H1 (cell line): ENCODE measurements around the gene KNDC1. TPM values are rescaled to one million over a fixed set of nuclear protein-coding genes. Genes with fewer than 3 reads are reported as not detected.

Source experiments
- CTCF ChIA-PET: fragments of 300-600 bp; sonication (Branson Sonifier 250); formaldehyde crosslinking; loops from one replicate; lab custom pipeline; 2021; ENCODE audit not compliant: partially characterized antibody; lab: Charles Lee
- POLR2A ChIA-PET: fragments of 300-600 bp; sonication (Branson Sonifier 250); formaldehyde crosslinking; loops from one replicate; lab custom pipeline; 2021; ENCODE audit warnings: inconsistent platforms; ENCODE audit not compliant: partially characterized antibody; lab: Charles Lee
- DNase-seq, 2 experiments: peaks; one replicate each; pipeline versions ENCODE4 v3.0.0 to v3.0.0-alpha.2; 2010 to 2022; ENCODE audit warnings: low spot score in 2 of 2, low read depth in 1 of 2, mixed read lengths in 1 of 2
- FAIRE-seq: peaks from 2 replicates; lab custom pipeline; 2011; peaks lifted over from hg19 to GRCh38; lab: Jason Lieb, UNC
- H2AFZ ChIP-seq: 2 replicates; pipeline ENCODE4 v1.8.1; 2012; ENCODE audit warnings: low read length, inconsistent platforms
- H2AK5ac ChIP-seq: 2 replicates; pipeline ENCODE4 v1.6.1; 2013; ENCODE audit warnings: low read depth, low read length
- H2BK120ac ChIP-seq: replicated peaks from 2 replicates; pipeline ENCODE3; 2013; ENCODE audit warnings: low read depth, low read length, inconsistent platforms
- H2BK12ac ChIP-seq: 2 replicates; pipeline ENCODE4 v1.6.1; 2013; ENCODE audit warnings: low read depth, low read length
- H2BK15ac ChIP-seq: 2 replicates; pipeline ENCODE4 v1.6.1; 2013; ENCODE audit warnings: low read length
- H2BK20ac ChIP-seq: 2 replicates; pipeline ENCODE4 v1.6.1; 2013; ENCODE audit warnings: low read length
- H2BK5ac ChIP-seq: 2 replicates; pipeline ENCODE4 v1.6.1; 2013; ENCODE audit warnings: low read depth, low read length
- H3K14ac ChIP-seq: 2 replicates; pipeline ENCODE4 v1.6.1; 2013; ENCODE audit warnings: inconsistent platforms; ENCODE audit not compliant: insufficient read length
- H3K18ac ChIP-seq: 2 replicates; pipeline ENCODE4 v1.6.1; 2013; ENCODE audit warnings: low read length; ENCODE audit errors: extremely low read depth
- H3K23ac ChIP-seq: 2 replicates; pipeline ENCODE4 v1.6.1; 2013; ENCODE audit warnings: inconsistent platforms; ENCODE audit not compliant: insufficient read length
- H3K23me2 ChIP-seq: 2 replicates; pipeline ENCODE4 v1.6.1; 2013; ENCODE audit warnings: low read depth, low read length
- H3K27ac ChIP-seq: 2 replicates; pipeline ENCODE4 v1.6.1; 2011; ENCODE audit warnings: low read depth, low read length, inconsistent platforms
- H3K27me3 ChIP-seq, 4 experiments: replicated peaks in 1 of 4; 1 replicate in 1 of 4; 2 replicates in 3 of 4; pipeline versions ENCODE4 v1.6.1 to v1.8.1; 2011 to 2013; ENCODE audit warnings: low read length in 3 of 4, mild to moderate bottlenecking in 3 of 4, inconsistent platforms in 2 of 4, mixed read lengths in 2 of 4, moderate library complexity in 1 of 4; ENCODE audit not compliant: control insufficient read depth in 3 of 4, insufficient read depth in 3 of 4; ENCODE audit errors: extremely low read depth in 1 of 4
- H3K36me3 ChIP-seq, 4 experiments: 2 replicates each; pipeline versions ENCODE4 v1.6.1 to v1.8.1; 2011 to 2013; ENCODE audit warnings: mild to moderate bottlenecking in 4 of 4, low read length in 3 of 4, moderate library complexity in 2 of 4, control low read depth in 1 of 4, inconsistent platforms in 1 of 4; ENCODE audit not compliant: insufficient read depth in 4 of 4, control insufficient read depth in 2 of 4
- H3K4ac ChIP-seq: replicated peaks from 2 replicates; pipeline ENCODE3; 2013; ENCODE audit warnings: low read length, low read depth, mixed read lengths, inconsistent platforms; ENCODE audit not compliant: insufficient read length
- H3K4me1 ChIP-seq, 4 experiments: replicated peaks in 1 of 4; 1 replicate in 1 of 4; 2 replicates in 3 of 4; pipeline versions ENCODE4 v1.6.1 to v1.8.1; 2011 to 2013; ENCODE audit warnings: low read length in 3 of 4, inconsistent platforms in 2 of 4, mixed read lengths in 1 of 4; ENCODE audit not compliant: insufficient read depth in 4 of 4, control insufficient read depth in 3 of 4
- H3K4me2 ChIP-seq, 2 experiments: 2 replicates each; pipeline versions ENCODE4 v1.6.1 to v1.8.1; 2011 to 2013; ENCODE audit warnings: low read depth in 2 of 2, low read length in 2 of 2, control low read depth in 1 of 2, inconsistent platforms in 1 of 2, mild to moderate bottlenecking in 1 of 2; ENCODE audit not compliant: insufficient read depth in 1 of 2
- H3K4me3 ChIP-seq, 4 experiments: fragments of 200-600, 300-600 bp in 1 of 4; sonication (generic), shearing (Covaris generic), sonication (Bioruptor Twin) in 1 of 4; 2 replicates each; pipeline versions ENCODE4 v1.5.1 to v1.8.1; 2011 to 2016; ENCODE audit warnings: low read length in 4 of 4, low read depth in 3 of 4, control low read depth in 2 of 4, inconsistent platforms in 2 of 4, mild to moderate bottlenecking in 2 of 4, mixed read lengths in 1 of 4, moderate library complexity in 1 of 4; ENCODE audit not compliant: insufficient read depth in 2 of 4; ENCODE audit errors: extremely low read depth in 1 of 4
- H3K56ac ChIP-seq: replicated peaks from 2 replicates; pipeline ENCODE3; 2013; ENCODE audit warnings: low read depth, mild to moderate bottlenecking, mixed read lengths, low read length, inconsistent platforms; ENCODE audit not compliant: insufficient read length
- H3K79me1 ChIP-seq: 2 replicates; pipeline ENCODE4 v1.6.1; 2013; ENCODE audit warnings: low read depth, low read length, control low read depth
- H3K79me2 ChIP-seq, 2 experiments: 2 replicates each; pipeline versions ENCODE4 v1.6.1 to v1.8.1; 2012 to 2013; ENCODE audit warnings: low read length in 2 of 2, mild to moderate bottlenecking in 2 of 2, inconsistent platforms in 1 of 2; ENCODE audit not compliant: insufficient read depth in 2 of 2, control insufficient read depth in 1 of 2
- H3K9ac ChIP-seq, 4 experiments: replicated peaks in 1 of 4; 1 replicate in 1 of 4; 2 replicates in 3 of 4; pipeline versions ENCODE4 v1.6.1 to v1.8.1; 2011 to 2013; ENCODE audit warnings: low read depth in 3 of 4, low read length in 3 of 4, control low read depth in 2 of 4, mild to moderate bottlenecking in 2 of 4, moderate library complexity in 2 of 4, inconsistent platforms in 1 of 4; ENCODE audit errors: extremely low read depth in 1 of 4
- H3K9me3 ChIP-seq, 2 experiments: 2 replicates each; pipeline versions ENCODE4 v1.6.1 to v1.8.1; 2012 to 2013; ENCODE audit warnings: mild to moderate bottlenecking in 2 of 2, moderate library complexity in 2 of 2, control low read depth in 1 of 2, inconsistent platforms in 1 of 2, low read depth in 1 of 2, low read length in 1 of 2, mixed read lengths in 1 of 2; ENCODE audit not compliant: insufficient read depth in 2 of 2
- H4K20me1 ChIP-seq, 2 experiments: replicated peaks in 1 of 2; 2 replicates each; pipeline versions ENCODE3 to v1.8.1; 2011 to 2013; ENCODE audit warnings: inconsistent platforms in 2 of 2, low read length in 2 of 2, mild to moderate bottlenecking in 1 of 2; ENCODE audit not compliant: insufficient read depth in 2 of 2, control insufficient read depth in 1 of 2
- H4K5ac ChIP-seq: 2 replicates; pipeline ENCODE4 v1.6.1; 2013; ENCODE audit warnings: low read length, low read depth, mixed read lengths, inconsistent platforms; ENCODE audit not compliant: insufficient read length
- H4K8ac ChIP-seq: 2 replicates; pipeline ENCODE4 v1.8.0; 2013; ENCODE audit warnings: mild to moderate bottlenecking, moderate library complexity, low read length, inconsistent platforms; ENCODE audit not compliant: insufficient read depth; ENCODE audit errors: extremely low read depth
- H4K91ac ChIP-seq: replicated peaks from 2 replicates; pipeline ENCODE3; 2013; ENCODE audit warnings: low read length, mixed read lengths, inconsistent platforms; ENCODE audit not compliant: insufficient read length
- BACH1 ChIP-seq: IDR thresholded peaks from 2 replicates; pipeline ENCODE4 v1.6.1; 2012; ENCODE audit warnings: low read length, improper control_type of control experiment
- BCL11A ChIP-seq, 2 experiments: IDR thresholded peaks; one replicate each; pipeline ENCODE4 v1.6.1; 2011; ENCODE audit warnings: low read depth in 2 of 2, low read length in 2 of 2, mild to moderate bottlenecking in 2 of 2
- GABPA ChIP-seq: IDR thresholded peaks from 2 replicates; pipeline ENCODE4 v1.6.1; 2011; ENCODE audit warnings: mild to moderate bottlenecking, low read length, moderate library complexity, borderline replicate concordance; ENCODE audit not compliant: insufficient read depth
- JUND ChIP-seq: IDR thresholded peaks from 2 replicates; pipeline ENCODE4 v1.6.1; 2011; ENCODE audit warnings: mild to moderate bottlenecking, improper control_type of control experiment, low read length
- MAFK ChIP-seq: IDR thresholded peaks from 2 replicates; pipeline ENCODE4 v1.6.1; 2012; ENCODE audit warnings: low read depth, mild to moderate bottlenecking, improper control_type of control experiment, low read length
- NRF1 ChIP-seq: IDR thresholded peaks from 2 replicates; pipeline ENCODE4 v1.6.1; 2011; ENCODE audit warnings: mild to moderate bottlenecking, low read depth, low read length, improper control_type of control experiment
- PHF8 ChIP-seq: fragments of 200-600 bp; sonication (generic); conservative IDR thresholded peaks from 2 replicates; pipeline ENCODE4 v1.7.1; 2012; ENCODE audit warnings: low read depth, mild to moderate bottlenecking, inconsistent platforms, low read length, moderate library complexity
- SIN3A ChIP-seq, 2 experiments: IDR thresholded peaks in 1 of 2; conservative IDR thresholded peaks in 1 of 2; 2 replicates each; pipeline ENCODE4 v1.6.1; 2011 to 2012; ENCODE audit warnings: low read length in 2 of 2, improper control_type of control experiment in 1 of 2, low read depth in 1 of 2, mild to moderate bottlenecking in 1 of 2
- SIRT6 ChIP-seq: IDR thresholded peaks from one replicate; pipeline ENCODE4 v1.7.1; 2012; ENCODE audit warnings: low read length, inconsistent platforms
- WGBS, 2 experiments: shearing (Covaris generic) in 1 of 2; methylation state at CpG; one replicate each; pipeline versions ENCODE4 v1.1.6 to v1.1.7; 2013 to 2015; ENCODE audit warnings: low lambda C conversion rate in 2 of 2, mixed read lengths in 2 of 2, inconsistent platforms in 1 of 2, low coverage in 1 of 2, missing lambda C conversion rate in 1 of 2; ENCODE audit not compliant: insufficient replicate concordance in 2 of 2, insufficient coverage in 1 of 2, insufficient read length in 1 of 2; ENCODE audit errors: extremely low coverage in 1 of 2, missing lambda C conversion rate in 1 of 2; 5-methylcytosine and 5-hydroxymethylcytosine counted together
- polyA plus RNA-seq, 7 experiments: library from polyadenylated mRNA; depleted of rRNA in 3 of 7; stranded (reverse) in 5 of 7; unstranded in 2 of 7; fragments of >200 nt in 5 of 7; fragments of 200-250 nt in 2 of 7; gene quantifications; 1 replicate in 5 of 7; 2 replicates in 1 of 7; 4 replicates in 1 of 7; pipeline versions ENCODE4 v1.2.1 to v1.2.3, GENCODE V29; 2011 to 2013; ENCODE audit warnings: missing spikeins in 2 of 7, mixed read lengths in 2 of 7
- total RNA-seq: library from RNA; stranded (reverse); fragmentation: NEBNext Ultra II Directional; extraction: Animal tissue kit (Norgen Biotek cat#: 25700); gene quantifications from 2 replicates; pipeline ENCODE4 v1.2.1, GENCODE V29; 2021

Gene KNDC1
- total and polyA plus RNA-seq, 2 of the 8 experiments (the other 6 are each of a cell fraction or from before 2014, with no cell fraction given): 7.5 to 16.7 TPM

DNA sequence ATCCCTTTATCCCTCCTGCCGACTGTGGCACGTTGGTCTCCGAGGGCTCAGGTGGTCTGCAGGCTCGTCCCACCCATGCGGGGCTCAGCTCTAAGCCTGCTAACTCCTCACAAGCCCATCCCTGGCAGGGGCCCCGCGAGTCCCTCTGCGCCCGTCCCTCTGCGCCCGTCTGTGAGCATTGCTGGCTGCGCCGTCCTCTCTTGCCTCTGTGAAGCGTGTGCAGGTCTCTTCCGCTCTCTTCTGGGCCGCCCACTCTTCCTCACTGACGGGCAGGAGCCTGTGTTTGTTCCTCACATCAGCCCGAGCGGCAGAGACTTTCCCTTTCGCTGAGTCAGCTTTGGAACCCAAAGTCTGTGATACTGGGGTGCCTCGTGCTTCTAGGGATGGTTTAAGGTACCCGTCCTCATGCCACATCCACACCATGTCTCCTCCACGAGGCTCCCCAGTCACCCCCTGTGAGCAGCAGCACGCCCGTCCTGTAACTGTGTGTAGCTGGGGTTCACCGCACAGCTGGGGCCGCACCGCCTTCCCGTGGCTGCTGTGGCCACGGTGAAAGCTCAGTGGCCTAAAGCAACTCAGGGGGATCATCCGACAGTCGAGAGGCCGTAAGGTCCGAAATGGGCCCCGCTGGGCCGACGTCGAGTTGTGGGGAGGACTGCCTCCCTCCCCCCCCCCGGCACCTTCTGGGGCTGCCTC is 36.8 kb upstream of the KNDC1 start:
- Histone ChIP-seq H3K23me2 (peaks cover 7% of the 10 kb centered on the region; the same call in 1 of the 2 replicates), H3K4me2 (no peak overlapping the region), H3K4me3 (no peak overlapping the region), H3K9me3 (peaks cover 9 to 11% of the 10 kb centered on the region in 2 experiments; a peak in 3 of 4 replicates), H3K79me1 (no peaks in the 10 kb centered on the region), H4K91ac (no peak overlapping the region), H2BK5ac (no peak overlapping the region), H3K56ac (no peak overlapping the region), H3K27ac (no peak overlapping the region), H2BK15ac (no peak overlapping the region), H3K27me3 (no peaks in the 10 kb centered on the region; a peak in 1 of 7 replicates), H3K14ac (no peak overlapping the region), H3K9ac (no peak overlapping the region), H2BK12ac (no peak overlapping the region), H2AFZ (no peak overlapping the region), H4K20me1 (peaks cover 0 to 5% of the 10 kb centered on the region in 2 experiments), H3K4me1 (peaks cover 0 to 3% (median 0%) of the 10 kb centered on the region in 4 experiments; a peak in 1 of 7 replicates), H3K36me3 (peaks cover 0 to 2% (median 0%) of the 10 kb centered on the region in 4 experiments; a peak in 1 of 8 replicates), H3K4ac (no peak overlapping the region), H2AK5ac (no peak overlapping the region), H2BK120ac (no peak overlapping the region), H3K18ac (no peak overlapping the region), H3K23ac (no peak overlapping the region), H2BK20ac (no peak overlapping the region), H4K8ac (peak overlapping the region; percentile 25; the same call in 1 of the 2 replicates), H4K5ac (no peak overlapping the region), H3K79me2 (no peaks in the 10 kb centered on the region)
- 92% methylated on average over 39 of the region's 39 CpGs; no CpG with 5 or more reads in 1 of the 2 experiments for WGBS, 2 experiments
- CTCF ChIA-PET: interaction anchor here (0.6 to 3.8 kb wide), 11 partner anchors 8 to 218 kb away, joined by 3 to 29 read pairs (median 4); no protein-coding TSS in a partner anchor
- DNase-seq (no peak), FAIRE-seq (no peak)
- POLR2A ChIA-PET: no interaction called here
- TF ChIP-seq MAFK: 0 out of 2 replicates have a peak, but pooled peaks have one; percentile 38
- TF ChIP-seq BACH1: no peak
- TF ChIP-seq JUND: no peak
- TF ChIP-seq NRF1: no peak
- TF ChIP-seq BCL11A (IDR thresholded peaks at IDR 0.05; ENCODE audit: low read depth in 2 of 2, low read length in 2 of 2): no peak
- no peak for TF ChIP-seq GABPA
- TF ChIP-seq PHF8: no peak
- no peak for TF ChIP-seq SIRT6
- TF ChIP-seq SIN3A (conservative IDR thresholded peaks at IDR 0.05 in 1 of 2, IDR thresholded peaks at IDR 0.05 in 1 of 2; ENCODE audit: low read depth in 1 of 2, low read length in 2 of 2): no peak
